Natural killer cell (primary cell): ENCODE data around the gene ARMC9. TPM values are rescaled to one million over a fixed set of nuclear protein-coding genes. Genes with fewer than 3 reads are reported as not detected.
"Not testable (repeated sequence)": the region's sequence is repeated elsewhere in the genome, so short reads cannot be mapped to it uniquely, and the experiment has no call there.

Experiments used
- ATAC-seq, 3 donors: fragments of 150-1000 bp in 2 of 3; fragments of 200-7000 bp in 1 of 3; cut with Tn5 transposase; 1 replicate in 1 of 3; 2 replicates in 2 of 3; pipeline ENCODE4 v1.10.0; 2021; ENCODE audit warnings: mild to moderate bottlenecking in 2 of 3, moderate library complexity in 2 of 3
- DNase-seq, 2 donors: peaks; one replicate each; pipeline versions ENCODE4 v3.0.0 to v3.0.0-alpha.2; 2013 to 2021; ENCODE audit warnings: mixed read lengths in 1 of 2
- H3K27ac ChIP-seq: one replicate; pipeline ENCODE4 v1.5.1; 2013; ENCODE audit warnings: mild to moderate bottlenecking, low read length
- H3K27me3 ChIP-seq: one replicate; pipeline ENCODE4 v1.6.1; 2013; ENCODE audit warnings: low read length; ENCODE audit not compliant: control insufficient read depth, insufficient read depth
- H3K36me3 ChIP-seq: one replicate; pipeline ENCODE4 v1.6.1; 2013; ENCODE audit warnings: low read length; ENCODE audit not compliant: control insufficient read depth, insufficient read depth
- H3K4me1 ChIP-seq: one replicate; pipeline ENCODE4 v1.6.1; 2013; ENCODE audit warnings: low read length; ENCODE audit not compliant: control insufficient read depth, insufficient read depth
- H3K4me3 ChIP-seq: one replicate; pipeline ENCODE4 v1.5.1; 2013; ENCODE audit warnings: low read length
- H3K9me3 ChIP-seq: one replicate; pipeline ENCODE4 v1.6.1; 2013; ENCODE audit warnings: low read length; ENCODE audit not compliant: control insufficient read depth, insufficient read depth
- H3K27ac Mint-ChIP-seq, 2 donors: one replicate each; pipeline ENCODE4 v1.8.0; 2022; ENCODE audit warnings: mild to moderate bottlenecking in 2 of 2, mixed read lengths in 2 of 2, moderate library complexity in 1 of 2
- H3K27me3 Mint-ChIP-seq, 2 donors: one replicate each; pipeline ENCODE4 v1.8.0; 2022; ENCODE audit warnings: low read depth in 2 of 2, mixed read lengths in 2 of 2
- H3K36me3 Mint-ChIP-seq: one replicate; pipeline ENCODE4 v1.8.0; 2022; ENCODE audit warnings: mixed read lengths
- H3K4me1 Mint-ChIP-seq, 2 donors: one replicate each; pipeline ENCODE4 v1.8.0; 2022; ENCODE audit warnings: mixed read lengths in 2 of 2
- H3K4me3 Mint-ChIP-seq: one replicate; pipeline ENCODE4 v1.8.0; 2022; ENCODE audit warnings: mild to moderate bottlenecking, moderate library complexity, mixed read lengths
- H3K9me3 Mint-ChIP-seq, 2 donors: one replicate each; pipeline ENCODE4 v1.8.0; 2022; ENCODE audit warnings: mixed read lengths in 2 of 2
- CTCF ChIP-seq: fragments of 200-600 bp; IDR thresholded peaks from one replicate; pipeline ENCODE4 v1.8.0; 2022; ENCODE audit warnings: antibody characterized with exemption
- WGBS: methylation state at CpG from one replicate; pipeline ENCODE4 v1.1.7; 2013; ENCODE audit warnings: missing lambda C conversion rate; ENCODE audit not compliant: insufficient coverage; 5-methylcytosine and 5-hydroxymethylcytosine counted together
- intact Hi-C: fragments of 100-400 bp; cut with micrococcal nuclease; formaldehyde crosslinking; loops from one replicate; pipeline ENCODE4 v1.14.2; 2022
- total RNA-seq, 4 donors: library from RNA; stranded (reverse); fragments of 120-200 nt in 1 of 4; gene quantifications; one replicate each; pipeline versions ENCODE4 v1.2.3 to v1.2.4, GENCODE V29; 2013 to 2022

Gene ARMC9
- total RNA-seq, 3 donors from 2014 or later (not counting 1 experiment from before 2014, with no cell fraction given), result 1.2 to 2.3 (median 2.0) TPM

- DNase-seq (no peak), ATAC-seq (no peak)
- H3K36me3 Mint-ChIP-seq, result no peaks in the 10 kb centered on the region
- peaks cover 6% of the 10 kb centered on the region for H3K36me3 ChIP-seq
- no peaks in the 10 kb centered on the region for H3K27me3 ChIP-seq
- no peaks in the 10 kb centered on the region for H3K27me3 Mint-ChIP-seq
- peaks cover 31 to 53% of the 10 kb centered on the region in 2 donors for H3K4me1 Mint-ChIP-seq
- H3K4me3 ChIP-seq, result no peak overlapping the region
- H3K9me3 ChIP-seq, result no peaks in the 10 kb centered on the region
- 86% methylated on average over 21 of the region's 23 CpGs for WGBS
- TF ChIP-seq CTCF, result no peak
- no peak overlapping the region for H3K4me3 Mint-ChIP-seq
- peaks cover 49% of the 10 kb centered on the region for H3K4me1 ChIP-seq
- H3K27ac Mint-ChIP-seq, result no peak overlapping the region
- no peak overlapping the region for H3K27ac ChIP-seq
- intact Hi-C loops, result no loop called here
- H3K9me3 Mint-ChIP-seq, result no peaks in the 10 kb centered on the region
Measured at GRCh38 chr2:231399046-231399852, 200.8 kb downstream of the ARMC9 start.

DNA sequence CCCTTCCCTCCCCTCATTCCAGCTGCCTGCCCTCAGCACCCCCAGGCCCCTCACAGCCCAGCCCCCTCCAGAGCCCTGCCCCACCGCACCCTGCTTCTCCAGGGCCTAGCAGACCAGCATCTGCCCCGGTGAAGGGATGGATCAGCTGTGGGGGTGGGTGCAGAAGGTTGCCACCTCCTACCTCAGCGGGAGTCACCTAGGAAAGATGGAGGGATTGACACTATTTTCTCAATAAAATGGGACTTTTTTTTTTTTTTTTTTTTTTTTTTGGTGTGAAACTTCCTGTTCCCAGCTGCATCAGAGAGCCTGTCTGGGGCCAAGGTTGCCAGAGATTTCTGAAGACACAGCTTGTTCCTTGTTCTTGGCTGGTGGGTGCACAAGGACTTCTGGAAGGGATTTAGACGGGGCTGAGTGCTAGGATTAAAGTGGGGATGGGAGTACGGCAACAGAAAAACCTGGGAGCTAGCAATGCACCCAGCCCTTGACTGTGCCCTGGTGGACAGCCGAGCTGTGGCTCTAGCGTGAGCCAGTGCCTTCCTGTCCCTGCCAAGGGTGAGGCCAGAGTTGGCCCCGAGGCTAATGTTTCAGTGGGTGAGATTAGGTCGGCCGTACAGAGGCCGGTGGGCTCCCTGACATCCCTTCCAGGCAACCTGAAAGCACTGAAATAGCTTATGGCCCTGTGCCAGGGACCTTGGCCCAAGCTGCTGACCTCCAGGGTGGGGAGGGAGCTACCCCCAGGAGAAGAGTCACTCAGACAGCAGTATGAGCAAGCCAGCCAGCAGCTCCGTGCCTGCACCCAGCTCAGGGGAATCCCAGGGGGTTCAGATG is 201.6 kb downstream of the ARMC9 start:
- ATAC-seq (peak in 1 of 3 donors; percentile 17), DNase-seq (no peak)
- Mint-ChIP-seq H3K4me1 (peaks cover 26 to 47% of the 10 kb centered on the region in 2 donors), H3K36me3 (no peaks in the 10 kb centered on the region), H3K27ac (peak overlapping the region; percentile 14 to 53), H3K27me3 (no peaks in the 10 kb centered on the region), H3K9me3 (no peaks in the 10 kb centered on the region), H3K4me3 (peak overlapping the region; percentile 9)
- H3K36me3 ChIP-seq, result peaks cover 6% of the 10 kb centered on the region
- no peak for TF ChIP-seq CTCF
- peak overlapping the region; percentile 30 for H3K27ac ChIP-seq
- WGBS, result 81% methylated on average over 11 of the region's 12 CpGs
- intact Hi-C loops, result no loop called here
- no peak overlapping the region for H3K4me3 ChIP-seq
- no peaks in the 10 kb centered on the region for H3K9me3 ChIP-seq
- peaks cover 40% of the 10 kb centered on the region for H3K4me1 ChIP-seq
- H3K27me3 ChIP-seq, result no peaks in the 10 kb centered on the region

GRCh38 chr2:231400681-231401080 is 202.2 kb downstream of the ARMC9 start:
- H3K9me3 ChIP-seq, H3K36me3 Mint-ChIP-seq, H3K9me3 Mint-ChIP-seq, H3K36me3 ChIP-seq, intact Hi-C loops, DNase-seq, H3K27me3 Mint-ChIP-seq, H3K4me3 ChIP-seq, H3K27me3 ChIP-seq, ATAC-seq, H3K27ac ChIP-seq, H3K4me3 Mint-ChIP-seq: not testable (repeated sequence)
- peaks cover 37% of the 10 kb centered on the region for H3K4me1 ChIP-seq
- Mint-ChIP-seq H3K27ac (peak overlapping the region; percentile 14 to 53), H3K4me1 (peaks cover 30 to 52% of the 10 kb centered on the region in 2 donors)
- 32% methylated on average over 3 of the region's 8 CpGs for WGBS

GRCh38 chr2:231401101-231401500 is 202.7 kb downstream of the ARMC9 start:
- 93% methylated on average over 23 of the region's 23 CpGs for WGBS
- intact Hi-C loops, ATAC-seq, H3K4me3 Mint-ChIP-seq, DNase-seq, H3K4me3 ChIP-seq, H3K9me3 ChIP-seq, H3K36me3 ChIP-seq, H3K27me3 ChIP-seq, H3K27ac ChIP-seq, H3K36me3 Mint-ChIP-seq, H3K27me3 Mint-ChIP-seq, H3K9me3 Mint-ChIP-seq: not testable (repeated sequence)
- H3K4me1 ChIP-seq, result peaks cover 42% of the 10 kb centered on the region
- peak overlapping the region; percentile 14 to 70 for H3K27ac Mint-ChIP-seq
- peaks cover 35 to 56% of the 10 kb centered on the region in 2 donors for H3K4me1 Mint-ChIP-seq

DNA sequence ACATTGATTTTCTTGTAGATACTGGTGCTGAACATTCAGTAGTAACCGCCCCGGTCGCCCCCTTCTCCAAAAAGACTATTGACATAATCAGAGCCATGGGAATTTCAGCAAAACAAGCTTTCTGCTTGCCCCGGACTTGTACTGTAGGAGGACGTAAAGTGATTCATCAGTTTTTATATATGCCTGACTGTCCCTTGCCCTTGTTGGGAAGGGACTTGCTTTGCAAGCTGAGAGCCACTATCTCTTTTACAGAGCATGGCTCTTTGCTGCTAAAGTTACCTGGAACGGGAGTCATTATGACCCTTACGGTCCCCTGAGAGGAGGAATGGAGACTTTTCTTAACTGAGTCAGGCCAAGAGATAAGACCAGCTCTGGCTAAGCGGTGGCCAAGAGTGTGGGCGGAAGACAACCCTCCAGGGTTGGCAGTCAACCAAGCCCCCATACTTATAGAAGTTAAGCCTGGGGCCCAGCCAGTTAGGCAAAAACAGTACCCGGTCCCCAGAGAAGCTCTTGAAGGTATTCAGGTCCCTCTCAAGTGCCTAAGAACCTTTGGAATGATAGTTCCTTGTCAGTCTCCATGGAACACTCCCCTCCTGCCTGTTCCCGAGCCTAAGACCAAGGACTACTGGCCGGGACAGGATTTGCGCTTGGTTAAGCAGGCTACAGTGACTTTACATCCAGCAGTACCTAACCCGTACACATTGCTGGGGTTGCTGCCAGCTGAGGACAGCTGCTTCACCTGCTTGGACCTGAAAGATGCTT is 205.2 kb downstream of the ARMC9 start:
- H3K9me3 ChIP-seq, DNase-seq, H3K4me3 ChIP-seq, H3K36me3 Mint-ChIP-seq, H3K36me3 ChIP-seq, H3K27ac ChIP-seq, H3K9me3 Mint-ChIP-seq, ATAC-seq, H3K4me3 Mint-ChIP-seq, H3K27me3 ChIP-seq, H3K27me3 Mint-ChIP-seq, intact Hi-C loops: not testable (repeated sequence)
- H3K4me1 ChIP-seq, result peaks cover 23% of the 10 kb centered on the region
- WGBS, result 83% methylated on average over 14 of the region's 14 CpGs
- H3K27ac Mint-ChIP-seq, result peak overlapping the region; percentile 37 to 65
- H3K4me1 Mint-ChIP-seq, result peaks cover 36 to 47% of the 10 kb centered on the region in 2 donors

- H3K4me3 Mint-ChIP-seq, DNase-seq, H3K27ac ChIP-seq, H3K36me3 Mint-ChIP-seq, H3K36me3 ChIP-seq, H3K4me3 ChIP-seq, H3K27me3 ChIP-seq, intact Hi-C loops, H3K27ac Mint-ChIP-seq, H3K9me3 ChIP-seq, H3K9me3 Mint-ChIP-seq, H3K27me3 Mint-ChIP-seq, ATAC-seq: not testable (repeated sequence)
- peaks cover 36 to 44% of the 10 kb centered on the region in 2 donors for H3K4me1 Mint-ChIP-seq
- peaks cover 19% of the 10 kb centered on the region for H3K4me1 ChIP-seq
- WGBS, result 96% methylated on average over 16 of the region's 16 CpGs
Measured at GRCh38 chr2:231404183-231404578, 205.8 kb downstream of the ARMC9 start.
